ENCODE results near the gene SYTL5. TPM values are rescaled to one million over a fixed set of nuclear protein-coding genes. Genes with fewer than 3 reads are reported as not detected.

SYTL5 gene
- total and polyA plus RNA-seq, 8 donors = 0.50 to 7.7 (median 4.2) TPM

DNA sequence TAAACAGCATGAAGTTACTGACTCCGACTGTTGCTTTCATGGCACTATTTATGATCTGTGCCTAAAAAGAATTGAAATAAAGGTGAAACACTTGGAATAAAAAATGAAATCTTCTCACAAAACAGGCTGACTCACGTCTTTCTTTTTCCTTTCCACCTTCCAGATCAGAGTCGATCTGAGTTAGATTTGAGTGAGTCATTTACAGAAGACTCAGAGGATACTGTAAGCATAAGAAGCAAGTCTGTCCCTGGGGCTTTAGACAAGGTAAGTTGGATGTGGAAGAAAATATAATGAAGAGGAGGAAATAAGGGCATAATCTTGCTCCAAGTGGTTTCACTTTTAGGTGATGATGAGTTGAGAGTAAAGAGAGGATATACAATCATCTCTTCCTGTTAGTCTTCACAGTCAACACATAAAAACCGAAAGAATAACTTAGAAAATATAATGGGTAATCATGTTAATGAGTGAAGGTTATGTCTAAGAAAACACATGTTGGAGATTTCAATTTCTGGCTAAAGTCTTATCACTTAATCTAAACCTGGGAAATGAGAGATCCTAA lies 89.7 kb downstream of the SYTL5 start:
- H3K27me3 ChIP-seq = no peaks in the 10 kb centered on the region
- H3K36me3 ChIP-seq = no peaks in the 10 kb centered on the region
- no peaks in the 10 kb centered on the region for H3K4me1 ChIP-seq
- no peak overlapping the region for H3K27ac ChIP-seq
- H3K4me3 ChIP-seq = no peak overlapping the region
- intact Hi-C loops (cut with DNase I) = no loop called here
- ATAC-seq (no peak), DNase-seq (no peak)
- TF ChIP-seq, protein P1, sequence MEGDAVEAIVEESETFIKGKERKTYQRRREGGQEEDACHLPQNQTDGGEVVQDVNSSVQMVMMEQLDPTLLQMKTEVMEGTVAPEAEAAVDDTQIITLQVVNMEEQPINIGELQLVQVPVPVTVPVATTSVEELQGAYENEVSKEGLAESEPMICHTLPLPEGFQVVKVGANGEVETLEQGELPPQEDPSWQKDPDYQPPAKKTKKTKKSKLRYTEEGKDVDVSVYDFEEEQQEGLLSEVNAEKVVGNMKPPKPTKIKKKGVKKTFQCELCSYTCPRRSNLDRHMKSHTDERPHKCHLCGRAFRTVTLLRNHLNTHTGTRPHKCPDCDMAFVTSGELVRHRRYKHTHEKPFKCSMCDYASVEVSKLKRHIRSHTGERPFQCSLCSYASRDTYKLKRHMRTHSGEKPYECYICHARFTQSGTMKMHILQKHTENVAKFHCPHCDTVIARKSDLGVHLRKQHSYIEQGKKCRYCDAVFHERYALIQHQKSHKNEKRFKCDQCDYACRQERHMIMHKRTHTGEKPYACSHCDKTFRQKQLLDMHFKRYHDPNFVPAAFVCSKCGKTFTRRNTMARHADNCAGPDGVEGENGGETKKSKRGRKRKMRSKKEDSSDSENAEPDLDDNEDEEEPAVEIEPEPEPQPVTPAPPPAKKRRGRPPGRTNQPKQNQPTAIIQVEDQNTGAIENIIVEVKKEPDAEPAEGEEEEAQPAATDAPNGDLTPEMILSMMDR (IDR thresholded peaks at IDR 0.05) = no peak
- H3K9me3 ChIP-seq = peaks cover 0 to 7% of the 10 kb centered on the region in 2 donors

DNA sequence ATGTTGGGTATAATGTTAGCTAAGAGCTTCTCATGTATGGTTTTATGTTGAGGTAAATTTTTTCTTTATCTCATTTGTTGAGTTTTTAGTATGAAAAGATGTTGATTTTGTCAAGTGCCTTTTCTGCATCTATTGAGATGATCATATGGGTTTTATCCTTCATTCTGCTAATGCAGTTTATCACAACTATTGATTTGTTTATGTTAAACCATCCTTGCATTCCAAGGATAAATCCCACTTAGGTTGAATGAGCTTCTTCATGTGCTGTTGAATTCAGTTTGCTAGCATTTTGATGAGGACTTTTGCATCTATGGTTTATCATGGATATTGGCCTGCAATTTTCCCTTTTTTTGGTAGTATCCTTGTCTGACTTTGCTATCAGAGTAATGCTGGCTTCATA lies 93.3 kb downstream of the SYTL5 start:
- no peaks in the 10 kb centered on the region for H3K4me1 ChIP-seq
- H3K4me3 ChIP-seq = no peak overlapping the region
- intact Hi-C loops (cut with DNase I) = no loop called here
- ATAC-seq (no peak), DNase-seq (no peak)
- H3K9me3 ChIP-seq = peaks cover 0 to 7% of the 10 kb centered on the region in 2 donors
- H3K27ac ChIP-seq = no peak overlapping the region
- H3K36me3 ChIP-seq = no peaks in the 10 kb centered on the region
- TF ChIP-seq, protein P1 (IDR thresholded peaks at IDR 0.05) = no peak
- no peaks in the 10 kb centered on the region for H3K27me3 ChIP-seq

DNA sequence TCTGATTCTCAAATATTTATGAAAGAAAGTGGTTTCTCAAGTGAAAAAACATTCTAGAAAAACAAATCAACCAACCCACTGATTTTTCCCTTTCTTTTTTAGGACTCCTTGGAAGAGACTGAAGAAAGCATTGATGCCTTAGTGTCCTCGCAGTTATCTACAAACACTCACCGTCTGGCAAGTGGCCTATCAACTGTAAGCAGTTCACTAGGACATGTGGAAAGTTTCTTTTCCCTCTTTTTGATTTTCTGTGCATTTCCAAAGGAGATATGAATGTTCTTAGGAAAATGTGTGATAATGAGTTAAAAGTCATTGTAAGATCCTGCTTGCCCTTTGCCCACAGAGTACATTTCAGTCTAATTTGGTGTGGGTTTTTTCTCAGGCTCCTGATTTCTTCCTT lies 95.9 kb downstream of the SYTL5 start:
- Histone ChIP-seq H3K27me3 (no peaks in the 10 kb centered on the region), H3K27ac (no peak overlapping the region), H3K9me3 (peaks cover 0 to 7% of the 10 kb centered on the region in 2 donors), H3K36me3 (no peaks in the 10 kb centered on the region), H3K4me3 (no peak overlapping the region), H3K4me1 (no peaks in the 10 kb centered on the region)
- ATAC-seq = no peak
- no peak for DNase-seq
- intact Hi-C loops (cut with DNase I) = no loop called here
- TF ChIP-seq, protein P1 (IDR thresholded peaks at IDR 0.05) = no peak

DNA sequence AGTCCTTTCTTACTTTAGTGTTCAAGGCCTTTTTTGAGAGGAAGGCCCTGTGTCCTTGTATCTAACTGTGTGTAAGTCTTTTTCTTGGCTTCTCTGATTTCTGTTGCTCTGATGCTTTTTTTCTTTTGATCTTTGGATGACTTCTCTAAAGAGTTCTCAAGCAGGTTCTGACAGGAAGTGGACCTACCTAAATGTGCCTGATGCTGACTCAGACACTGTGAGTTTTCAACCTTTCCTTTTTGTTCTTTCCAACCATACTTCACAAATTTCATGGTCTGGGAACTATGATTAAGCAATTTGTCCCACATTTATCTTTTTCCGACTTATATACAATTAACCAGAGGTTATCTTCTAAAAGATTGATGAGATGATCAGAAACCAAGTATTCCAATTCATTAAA lies 96.5 kb downstream of the SYTL5 start:
- Histone ChIP-seq H3K27me3 (no peaks in the 10 kb centered on the region), H3K9me3 (peaks cover 0 to 7% of the 10 kb centered on the region in 2 donors), H3K27ac (no peak overlapping the region), H3K4me1 (no peaks in the 10 kb centered on the region), H3K4me3 (no peak overlapping the region), H3K36me3 (no peaks in the 10 kb centered on the region)
- DNase-seq (no peak), ATAC-seq (no peak)
- intact Hi-C loops (cut with DNase I) = no loop called here
- TF ChIP-seq, protein P1 (IDR thresholded peaks at IDR 0.05) = no peak

DNA sequence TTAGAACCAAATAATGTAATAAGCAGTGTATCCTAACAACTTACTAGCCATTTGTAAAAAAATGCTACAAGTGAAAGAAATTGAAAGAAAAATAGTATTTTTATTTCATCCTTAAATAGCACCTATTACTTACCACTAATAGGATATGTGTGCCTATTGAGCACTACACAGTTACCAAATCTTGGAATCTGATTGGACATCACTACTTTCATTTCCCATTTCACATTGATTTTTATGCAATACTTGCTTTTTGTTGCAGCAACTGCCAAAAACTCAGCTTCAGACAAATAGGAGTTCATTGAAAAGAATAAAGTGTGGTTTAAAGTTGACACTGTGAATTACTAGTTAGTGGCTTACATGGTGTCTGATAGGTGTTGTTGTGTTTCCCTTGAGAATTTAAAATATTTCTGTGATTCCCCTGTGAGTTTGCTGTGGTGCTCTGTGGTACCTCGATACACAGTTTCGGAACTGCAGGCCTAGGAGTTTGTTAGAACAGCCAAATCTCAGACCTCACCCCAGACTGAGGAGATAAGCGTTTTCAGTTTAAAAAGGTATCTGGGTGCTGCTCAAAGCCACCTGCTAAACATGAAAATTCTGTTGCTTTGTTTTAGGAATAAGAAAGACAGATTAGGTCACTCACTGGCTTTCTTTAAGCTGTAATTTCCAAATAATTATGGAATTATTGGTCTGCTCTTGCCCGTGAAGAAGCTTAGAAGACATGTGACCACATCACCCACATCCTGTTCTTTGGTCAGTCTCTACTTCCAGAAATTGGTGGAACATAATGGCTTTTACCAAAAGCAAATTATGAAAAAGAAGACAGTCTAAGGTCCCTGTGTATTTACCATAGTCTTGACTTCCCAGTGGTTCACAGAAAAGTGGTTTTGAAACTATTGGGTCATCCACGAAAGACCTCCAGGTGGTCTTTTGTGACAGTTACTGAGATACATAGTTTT lies 97.8 kb downstream of the SYTL5 start:
- Histone ChIP-seq H3K27ac (no peak overlapping the region), H3K9me3 (peaks cover 0 to 7% of the 10 kb centered on the region in 2 donors), H3K4me3 (no peak overlapping the region), H3K27me3 (no peaks in the 10 kb centered on the region), H3K36me3 (no peaks in the 10 kb centered on the region), H3K4me1 (no peaks in the 10 kb centered on the region)
- intact Hi-C loops (cut with DNase I) = no loop called here
- DNase-seq (no peak), ATAC-seq (no peak)
- TF ChIP-seq, protein P1 (IDR thresholded peaks at IDR 0.05) = no peak
